Natural killer cell treated with Interleukin-12 subunit alpha and Interleukin-12 subunit beta and Interleukin-15 and Interleukin-18, amount 100 ng/mL, for 72 hours (primary cell): ENCODE data around the gene RTP3. TPM values are rescaled to one million over a fixed set of nuclear protein-coding genes. Genes with fewer than 3 reads are reported as not detected.

Experiments
- ATAC-seq, 2 donors: fragments of 150-1000 bp; cut with Tn5 transposase in 1 of 2; sonication (Bioruptor Pico), chemical (Tn5 transposase) in 1 of 2; 2 replicates each; pipeline ENCODE4 v1.10.0; 2021
- DNase-seq: peaks from one replicate; pipeline ENCODE4 v3.0.0; 2022; ENCODE audit warnings: low spot score
- H3K27ac Mint-ChIP-seq, 2 donors: 1 replicate in 1 of 2; 2 replicates in 1 of 2; pipeline ENCODE4 v1.8.0; 2022; ENCODE audit warnings: mixed read lengths in 2 of 2, mild to moderate bottlenecking in 1 of 2, moderate library complexity in 1 of 2
- H3K27me3 Mint-ChIP-seq, 2 donors: 1 replicate in 1 of 2; 2 replicates in 1 of 2; pipeline ENCODE4 v1.8.0; 2022; ENCODE audit warnings: mixed read lengths in 2 of 2
- H3K36me3 Mint-ChIP-seq: one replicate; pipeline ENCODE4 v1.8.0; 2022; ENCODE audit warnings: mixed read lengths
- H3K4me1 Mint-ChIP-seq, 2 donors: 1 replicate in 1 of 2; 2 replicates in 1 of 2; pipeline ENCODE4 v1.8.0; 2022; ENCODE audit warnings: low read depth in 2 of 2, mixed read lengths in 2 of 2, mild to moderate bottlenecking in 1 of 2
- H3K4me3 Mint-ChIP-seq: one replicate; pipeline ENCODE4 v1.8.0; 2022; ENCODE audit warnings: mixed read lengths
- H3K9me3 Mint-ChIP-seq: 2 replicates; pipeline ENCODE4 v1.8.0; 2022; ENCODE audit warnings: mixed read lengths
- total RNA-seq, 2 donors: library from RNA; stranded (reverse); gene quantifications; one replicate each; pipeline ENCODE4 v1.2.3, GENCODE V29; 2022

Gene RTP3
- not detected for total RNA-seq

DNA sequence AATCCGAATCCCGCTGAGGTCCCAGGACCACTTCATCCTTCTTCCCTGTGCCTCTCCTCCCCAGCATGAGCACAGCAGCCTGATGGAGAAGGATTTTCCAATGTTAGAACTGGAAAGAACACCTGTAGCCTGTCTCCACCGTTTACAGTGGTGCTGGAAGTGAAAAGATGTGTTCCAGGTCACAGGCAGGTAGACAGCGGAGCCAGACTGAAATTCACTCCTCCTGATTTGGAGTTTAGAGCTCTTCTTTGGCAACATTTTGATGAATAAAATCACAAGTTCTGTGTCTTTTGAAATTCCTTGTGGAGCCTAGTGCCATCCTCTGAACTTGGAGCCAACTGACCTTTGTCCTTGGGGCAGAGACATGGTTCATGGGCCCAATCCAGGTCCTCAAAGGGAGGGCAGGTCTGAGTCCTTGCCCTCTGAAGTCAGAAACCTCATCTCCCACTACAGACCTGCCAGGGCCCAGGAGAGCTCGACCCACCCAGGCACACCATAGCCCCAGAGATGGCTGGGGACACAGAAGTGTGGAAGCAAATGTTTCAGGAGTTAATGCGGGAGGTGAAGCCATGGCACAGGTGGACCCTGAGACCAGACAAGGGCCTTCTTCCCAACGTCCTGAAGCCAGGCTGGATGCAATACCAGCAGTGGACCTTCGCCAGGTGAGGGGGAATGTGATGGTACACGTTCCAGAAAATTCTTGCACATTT lies at the start of gene RTP3:
Gene RTP3 (plus strand): TSS at position 421 of the 710 bp plus-strand sequence. CDS start 87 bp downstream, at position 508.
- no peaks in the 10 kb centered on the region for H3K27me3 Mint-ChIP-seq
- no peak within 1 kb of the TSS for H3K27ac Mint-ChIP-seq

GRCh38 chr3:46448721-46449120 lies 49.1 kb upstream of the RTP3 start:
- Mint-ChIP-seq H3K9me3 (no peaks in the 10 kb centered on the region), H3K4me1 (no peaks in the 10 kb centered on the region), H3K4me3 (no peak overlapping the region), H3K27ac (no peak overlapping the region), H3K36me3 (no peaks in the 10 kb centered on the region), H3K27me3 (peaks cover 20 to 21% of the 10 kb centered on the region in 2 donors)
- no peak for DNase-seq
- no peak for ATAC-seq

More for the DNA sequence above, at the start of gene RTP3:
- DNase-seq (no peak), ATAC-seq (no peak)
- H3K4me3 Mint-ChIP-seq: no peak within 1 kb of the TSS
- H3K4me1 Mint-ChIP-seq: no peaks in the 10 kb centered on the region
- no peaks in the 10 kb centered on the region for H3K9me3 Mint-ChIP-seq
- H3K36me3 Mint-ChIP-seq: no peaks in the 10 kb centered on the region

GRCh38 chr3:46449755-46450552 lies 47.8 kb upstream of the RTP3 start:
- Mint-ChIP-seq H3K4me1 (no peaks in the 10 kb centered on the region), H3K9me3 (no peaks in the 10 kb centered on the region), H3K36me3 (no peaks in the 10 kb centered on the region), H3K27ac (no peak overlapping the region), H3K27me3 (peaks cover 21 to 24% of the 10 kb centered on the region in 2 donors), H3K4me3 (no peak overlapping the region)
- no peak for DNase-seq
- no peak for ATAC-seq

DNA sequence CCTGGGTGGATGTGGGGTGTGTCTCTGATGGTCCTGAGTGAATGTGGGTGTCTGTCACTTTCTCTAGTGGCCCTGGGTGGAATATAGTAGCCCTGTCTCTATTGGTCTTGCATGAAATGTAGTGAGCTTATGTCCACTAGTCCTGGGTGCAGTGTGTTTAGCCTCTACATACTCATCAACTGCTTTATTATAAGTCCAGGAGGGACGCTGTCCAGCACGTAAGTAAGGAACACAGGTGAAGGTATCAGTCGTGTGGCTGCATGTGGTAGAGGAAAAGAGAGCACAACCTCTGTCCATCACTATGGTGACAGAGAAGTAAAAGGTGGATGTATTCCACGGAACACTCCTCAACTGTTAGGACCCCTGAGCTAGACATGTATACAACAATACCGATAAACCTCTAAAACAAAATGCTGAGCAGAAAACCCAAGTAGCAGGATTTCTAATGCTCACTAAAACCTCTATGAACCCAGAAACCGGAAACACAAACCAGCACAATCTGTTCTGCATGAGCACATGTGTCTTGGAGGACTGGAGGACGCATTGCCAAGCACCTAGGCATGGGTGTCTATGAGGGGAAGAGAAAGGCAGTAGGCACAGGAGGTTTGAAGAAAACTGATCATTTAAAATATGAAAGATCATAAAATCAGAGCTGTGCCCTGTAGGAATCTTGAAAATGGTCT lies 44.1 kb upstream of the RTP3 start:
- H3K9me3 Mint-ChIP-seq: no peaks in the 10 kb centered on the region
- H3K4me1 Mint-ChIP-seq: no peaks in the 10 kb centered on the region
- no peak overlapping the region for H3K4me3 Mint-ChIP-seq
- no peak overlapping the region for H3K27ac Mint-ChIP-seq
- H3K36me3 Mint-ChIP-seq: no peaks in the 10 kb centered on the region
- H3K27me3 Mint-ChIP-seq: peaks cover 21 to 22% of the 10 kb centered on the region in 2 donors
- ATAC-seq: no peak
- no peak for DNase-seq

GRCh38 chr3:46454209-46454595 lies 43.6 kb upstream of the RTP3 start:
- Mint-ChIP-seq H3K36me3 (no peaks in the 10 kb centered on the region), H3K27me3 (peaks cover 17 to 22% of the 10 kb centered on the region in 2 donors), H3K4me3 (no peak overlapping the region), H3K9me3 (no peaks in the 10 kb centered on the region), H3K4me1 (no peaks in the 10 kb centered on the region), H3K27ac (no peak overlapping the region)
- DNase-seq: no peak
- ATAC-seq: no peak

- Mint-ChIP-seq H3K27ac (no peak overlapping the region), H3K27me3 (peaks cover 17 to 26% of the 10 kb centered on the region in 2 donors), H3K36me3 (no peaks in the 10 kb centered on the region), H3K4me1 (no peaks in the 10 kb centered on the region), H3K9me3 (no peaks in the 10 kb centered on the region), H3K4me3 (no peak overlapping the region)
- DNase-seq (no peak), ATAC-seq (peak in 1 of 2 donors; percentile 10)
Measured at GRCh38 chr3:46454606-46455005, 43.2 kb upstream of the RTP3 start.

- Mint-ChIP-seq H3K4me1 (no peaks in the 10 kb centered on the region), H3K36me3 (no peaks in the 10 kb centered on the region), H3K27me3 (peaks cover 17 to 34% of the 10 kb centered on the region in 2 donors), H3K9me3 (no peaks in the 10 kb centered on the region), H3K4me3 (no peak overlapping the region), H3K27ac (no peak overlapping the region)
- ATAC-seq: peak; percentile 47 to 60
- DNase-seq: no peak
Measured at GRCh38 chr3:46455231-46456115, 42.3 kb upstream of the RTP3 start.

DNA sequence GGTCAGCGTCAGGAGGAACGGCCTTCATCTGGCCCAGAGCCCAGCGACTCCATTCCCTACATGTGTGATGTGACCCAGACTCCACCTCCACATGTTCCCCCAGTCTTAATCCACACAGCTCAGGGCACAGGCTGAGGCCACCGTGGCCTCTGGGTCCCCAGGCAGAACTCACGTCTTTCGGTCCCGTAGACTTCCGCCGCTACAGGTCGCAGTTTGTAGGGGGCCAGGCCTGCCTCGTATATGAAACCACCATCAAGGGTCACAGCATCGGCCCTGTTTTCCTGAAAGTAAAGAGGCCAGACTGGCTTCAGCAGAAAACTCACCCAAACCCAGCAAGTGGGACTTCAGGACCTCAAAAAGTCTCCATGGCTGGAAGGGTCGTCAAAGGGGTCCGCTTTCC lies 41.7 kb upstream of the RTP3 start:
- Mint-ChIP-seq H3K4me3 (no peak overlapping the region), H3K27me3 (peaks cover 14 to 33% of the 10 kb centered on the region in 2 donors), H3K27ac (no peak overlapping the region), H3K36me3 (no peaks in the 10 kb centered on the region), H3K9me3 (no peaks in the 10 kb centered on the region), H3K4me1 (no peaks in the 10 kb centered on the region)
- no peak for ATAC-seq
- DNase-seq: no peak

- DNase-seq (no peak), ATAC-seq (no peak)
- Mint-ChIP-seq H3K27me3 (peaks cover 26 to 42% of the 10 kb centered on the region in 2 donors), H3K4me3 (no peak overlapping the region), H3K36me3 (no peaks in the 10 kb centered on the region), H3K4me1 (no peaks in the 10 kb centered on the region), H3K27ac (no peak overlapping the region), H3K9me3 (no peaks in the 10 kb centered on the region)
Measured at GRCh38 chr3:46460051-46460450, 37.7 kb upstream of the RTP3 start.

GRCh38 chr3:46462111-46462510 lies 35.7 kb upstream of the RTP3 start:
- ATAC-seq: no peak
- H3K36me3 Mint-ChIP-seq: no peaks in the 10 kb centered on the region
- no peaks in the 10 kb centered on the region for H3K4me1 Mint-ChIP-seq
- peaks cover 30 to 42% of the 10 kb centered on the region in 2 donors for H3K27me3 Mint-ChIP-seq
- no peak for DNase-seq
- H3K9me3 Mint-ChIP-seq: no peaks in the 10 kb centered on the region
- H3K4me3 Mint-ChIP-seq: no peak overlapping the region
- no peak overlapping the region for H3K27ac Mint-ChIP-seq

- DNase-seq: no peak
- Mint-ChIP-seq H3K27me3 (peaks cover 30 to 42% of the 10 kb centered on the region in 2 donors), H3K4me3 (no peak overlapping the region), H3K4me1 (no peaks in the 10 kb centered on the region), H3K36me3 (no peaks in the 10 kb centered on the region), H3K27ac (no peak overlapping the region), H3K9me3 (no peaks in the 10 kb centered on the region)
- no peak for ATAC-seq
Measured at GRCh38 chr3:46462511-46462910, 35.3 kb upstream of the RTP3 start.

DNA sequence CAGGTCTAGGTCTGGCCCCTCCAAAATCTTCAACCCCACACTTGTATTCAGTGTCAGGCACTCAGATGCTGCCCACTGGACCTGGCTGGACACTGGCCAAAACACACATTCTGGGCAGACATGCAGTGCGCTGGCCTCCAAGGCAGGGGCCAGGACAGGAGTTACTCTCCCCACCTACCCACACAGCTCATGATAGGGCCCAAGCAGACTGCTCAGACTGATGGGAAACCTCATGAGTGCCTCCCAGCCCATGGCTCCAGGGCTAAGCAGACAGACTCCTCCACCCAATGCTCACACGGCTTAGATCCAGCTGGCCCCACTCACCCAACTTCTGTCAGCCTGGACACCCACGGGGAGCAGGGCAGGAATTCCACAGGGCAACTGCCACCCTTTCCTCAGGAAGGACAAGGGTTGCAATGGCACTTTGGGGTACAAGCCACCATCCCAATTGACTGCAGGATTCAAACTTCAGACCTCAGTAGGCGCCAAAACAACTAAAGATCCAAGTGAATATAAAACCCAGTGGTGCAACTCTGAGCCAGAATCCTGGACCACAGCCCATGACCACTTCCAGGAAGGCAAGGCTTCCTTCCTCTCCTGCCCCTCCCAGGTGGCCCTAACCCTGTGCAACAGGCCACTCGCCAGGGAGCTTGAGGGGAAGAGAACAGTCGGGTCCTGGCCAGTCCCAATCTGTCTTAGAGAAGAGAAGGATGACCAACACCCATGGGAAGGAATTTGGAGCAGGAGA lies 34.5 kb upstream of the RTP3 start:
- no peak for DNase-seq
- Mint-ChIP-seq H3K4me3 (no peak overlapping the region), H3K27me3 (peaks cover 30 to 42% of the 10 kb centered on the region in 2 donors), H3K36me3 (no peaks in the 10 kb centered on the region), H3K27ac (no peak overlapping the region), H3K4me1 (no peaks in the 10 kb centered on the region), H3K9me3 (no peaks in the 10 kb centered on the region)
- peak in 1 of 2 donors; percentile 21 for ATAC-seq

GRCh38 chr3:46463868-46464241 lies 33.9 kb upstream of the RTP3 start:
- no peaks in the 10 kb centered on the region for H3K9me3 Mint-ChIP-seq
- no peaks in the 10 kb centered on the region for H3K36me3 Mint-ChIP-seq
- H3K27ac Mint-ChIP-seq: no peak overlapping the region
- H3K4me3 Mint-ChIP-seq: no peak overlapping the region
- H3K4me1 Mint-ChIP-seq: no peaks in the 10 kb centered on the region
- ATAC-seq: no peak
- no peak for DNase-seq
- H3K27me3 Mint-ChIP-seq: peaks cover 30 to 42% of the 10 kb centered on the region in 2 donors
